Measurements from ENCODE around the gene NUTM2A.
"Not testable (repeated sequence)": the region's sequence is repeated elsewhere in the genome, so short reads cannot be mapped to it uniquely, and the experiment has no call there.

The NUTM2A gene

DNA sequence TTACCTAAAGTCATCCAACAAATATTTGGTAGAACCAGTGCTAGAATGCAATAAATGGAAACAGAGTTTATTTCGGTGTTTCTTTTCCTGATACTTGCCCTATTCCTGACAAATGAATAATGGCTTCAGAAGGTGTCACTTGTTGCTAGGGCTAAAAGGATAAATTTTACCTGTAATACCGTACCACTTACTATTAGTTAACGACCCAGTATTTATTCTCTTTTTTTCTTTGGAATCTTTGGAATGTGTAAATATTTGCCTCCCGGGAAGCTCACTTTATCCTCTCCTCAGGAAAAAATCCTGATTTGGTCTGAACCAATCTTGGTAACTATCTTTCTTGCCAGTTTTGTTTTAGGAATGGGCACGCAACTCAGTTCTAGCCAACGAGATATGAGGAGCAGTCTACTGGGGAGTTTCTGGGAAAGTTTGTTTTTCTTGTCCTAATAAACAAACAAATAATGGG, 14.1 kb downstream of the NUTM2A start:
- not testable (repeated sequence) for DNase-seq (ENCODE audit: low read depth in 2 of 2); H3K4me3 ChIP-seq (replicated peaks in 1 of 2; ENCODE audit: low read depth in 2 of 2, low read length in 2 of 2)

- H3K4me3 ChIP-seq (replicated peaks in 1 of 2; ENCODE audit: low read depth in 2 of 2, low read length in 2 of 2); DNase-seq (ENCODE audit: low read depth in 2 of 2): not testable (repeated sequence)
These were observed 16.9 kb downstream of the NUTM2A start for GRCh38 chr10:87242192-87242591.

DNA sequence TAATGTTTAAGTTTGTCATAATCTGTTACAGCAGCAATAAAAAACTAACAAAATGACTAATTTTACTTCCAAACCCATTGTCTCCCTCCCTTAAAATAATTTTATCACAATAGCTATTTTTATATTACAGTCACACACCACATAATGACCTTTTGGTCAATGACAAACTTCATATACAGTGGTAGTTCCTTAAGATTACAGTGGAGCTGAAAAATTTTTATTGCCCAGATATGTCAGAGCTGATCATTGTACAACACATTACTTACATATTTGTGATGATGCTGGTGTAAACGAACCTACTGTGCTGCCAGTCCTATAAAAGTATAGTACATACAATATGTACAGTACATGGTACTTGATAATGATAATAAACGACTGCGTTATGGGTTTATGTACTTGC, 22.1 kb downstream of the NUTM2A start:
- not testable (repeated sequence) for H3K4me3 ChIP-seq (replicated peaks in 1 of 2; ENCODE audit: low read depth in 2 of 2, low read length in 2 of 2); DNase-seq (ENCODE audit: low read depth in 2 of 2)

DNA sequence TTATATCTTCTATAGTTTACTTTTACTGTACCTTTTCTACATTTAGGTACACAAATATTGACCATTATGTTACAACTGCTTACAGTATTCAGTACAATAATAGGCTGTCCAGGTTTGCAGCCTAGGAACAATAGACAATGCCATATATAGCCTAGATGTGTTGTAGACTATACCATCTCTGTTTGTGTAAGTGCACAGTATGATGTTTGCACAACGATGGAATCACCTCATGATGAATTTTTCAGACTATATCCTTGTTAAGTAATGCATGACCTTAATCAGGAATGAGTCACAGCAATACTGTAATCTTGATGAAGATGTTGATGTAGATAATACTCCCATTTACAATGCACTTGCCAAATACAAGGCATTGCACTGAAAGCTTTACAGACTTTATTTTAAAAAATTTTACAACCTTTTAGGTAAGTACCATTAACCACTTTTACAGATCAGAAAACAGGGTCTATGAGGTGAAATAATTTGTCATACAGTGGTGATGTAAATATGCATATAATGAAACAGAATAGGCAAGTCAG, 23.6 kb downstream of the NUTM2A start:
- not testable (repeated sequence) for DNase-seq (ENCODE audit: low read depth in 2 of 2)

DNA sequence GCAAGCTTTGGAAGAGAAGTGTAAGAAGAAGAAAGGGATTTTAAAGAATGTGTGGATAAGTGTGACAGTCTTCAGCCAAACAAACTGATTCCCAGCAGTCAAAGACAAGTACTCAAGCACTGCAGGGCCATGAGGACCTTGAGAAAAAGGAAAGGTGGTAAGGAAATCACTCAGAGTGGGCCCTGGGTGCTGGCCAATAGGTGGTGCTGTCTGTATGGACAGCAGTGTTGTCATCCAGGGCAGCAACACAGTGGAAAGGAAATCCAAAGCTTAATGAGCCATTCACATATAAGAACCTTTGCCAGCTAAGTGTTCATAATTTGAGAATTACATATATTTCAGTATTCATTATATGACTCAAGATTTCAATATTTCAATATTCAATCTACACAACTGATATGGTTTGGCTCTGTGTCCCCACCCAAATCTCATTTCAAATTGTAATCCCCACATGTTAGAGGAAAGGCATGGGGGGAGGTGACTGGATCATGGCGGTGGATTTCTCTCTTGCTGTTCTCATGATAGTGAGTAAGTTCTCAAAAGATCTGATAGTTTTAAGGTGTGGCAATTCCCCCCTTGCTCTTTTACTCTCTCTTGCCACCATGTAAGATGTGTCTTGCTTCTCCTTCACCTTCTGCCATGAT, 55.6 kb downstream of the NUTM2A start:
- not testable (repeated sequence) for H3K4me3 ChIP-seq (replicated peaks in 1 of 2; ENCODE audit: low read depth in 2 of 2, low read length in 2 of 2); DNase-seq (ENCODE audit: low read depth in 2 of 2)

More for the DNA sequence above, 23.6 kb downstream of the NUTM2A start:
- not testable (repeated sequence) for H3K4me3 ChIP-seq (replicated peaks in 1 of 2; ENCODE audit: low read depth in 2 of 2, low read length in 2 of 2)

Data from cardiac fibroblast (primary cell).